Transverse colon (tissue), 3 donors: ENCODE measurements around the gene CREB5.

ENCODE experiments used
- POLR2A ChIP-seq: fragments of 450-650 bp; IDR thresholded peaks from one replicate; pipeline ENCODE4 v1.6.1; 2016; ENCODE audit warnings: antibody characterized with exemption, mild to moderate bottlenecking, moderate library complexity
- TF ChIP-seq, protein P1 (sequence below), 5 experiments: fragments of 200-600 bp in 3 of 5; fragments of 450-650 bp in 2 of 5; sonication (generic) in 3 of 5; IDR thresholded peaks; 1 replicate in 2 of 5; 2 replicates in 3 of 5; pipeline ENCODE4 v1.5.1; 2016 to 2017; ENCODE audit warnings: antibody characterized with exemption in 5 of 5, inconsistent platforms in 3 of 5, mild to moderate bottlenecking in 2 of 5, moderate library complexity in 1 of 5

DNA sequence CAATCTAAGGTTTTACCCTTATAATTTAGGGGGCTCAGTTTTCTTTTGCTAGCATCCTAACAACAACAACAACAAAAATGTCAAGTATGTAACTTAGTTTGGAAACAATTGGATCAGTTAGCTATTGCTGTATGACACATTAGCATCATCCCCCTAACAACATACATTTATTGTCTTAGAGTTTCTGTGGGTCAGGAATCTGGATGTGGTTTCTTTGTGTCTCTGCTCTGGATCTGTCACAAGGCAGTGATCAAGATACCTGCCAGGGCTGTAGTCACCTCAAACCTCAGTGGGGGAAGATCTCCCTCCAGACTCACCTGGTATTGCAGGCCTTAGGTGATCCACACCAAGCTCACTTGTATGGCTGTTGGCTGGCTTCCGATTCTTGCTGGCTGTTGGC is 18.3 kb downstream of the CREB5 start:
- TF ChIP-seq POLR2A, result no peak
- TF ChIP-seq, protein P1, sequence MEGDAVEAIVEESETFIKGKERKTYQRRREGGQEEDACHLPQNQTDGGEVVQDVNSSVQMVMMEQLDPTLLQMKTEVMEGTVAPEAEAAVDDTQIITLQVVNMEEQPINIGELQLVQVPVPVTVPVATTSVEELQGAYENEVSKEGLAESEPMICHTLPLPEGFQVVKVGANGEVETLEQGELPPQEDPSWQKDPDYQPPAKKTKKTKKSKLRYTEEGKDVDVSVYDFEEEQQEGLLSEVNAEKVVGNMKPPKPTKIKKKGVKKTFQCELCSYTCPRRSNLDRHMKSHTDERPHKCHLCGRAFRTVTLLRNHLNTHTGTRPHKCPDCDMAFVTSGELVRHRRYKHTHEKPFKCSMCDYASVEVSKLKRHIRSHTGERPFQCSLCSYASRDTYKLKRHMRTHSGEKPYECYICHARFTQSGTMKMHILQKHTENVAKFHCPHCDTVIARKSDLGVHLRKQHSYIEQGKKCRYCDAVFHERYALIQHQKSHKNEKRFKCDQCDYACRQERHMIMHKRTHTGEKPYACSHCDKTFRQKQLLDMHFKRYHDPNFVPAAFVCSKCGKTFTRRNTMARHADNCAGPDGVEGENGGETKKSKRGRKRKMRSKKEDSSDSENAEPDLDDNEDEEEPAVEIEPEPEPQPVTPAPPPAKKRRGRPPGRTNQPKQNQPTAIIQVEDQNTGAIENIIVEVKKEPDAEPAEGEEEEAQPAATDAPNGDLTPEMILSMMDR (IDR thresholded peaks at IDR 0.05), result no peak
